ENCODE measurements around the gene GHDC.

The GHDC gene

DNA sequence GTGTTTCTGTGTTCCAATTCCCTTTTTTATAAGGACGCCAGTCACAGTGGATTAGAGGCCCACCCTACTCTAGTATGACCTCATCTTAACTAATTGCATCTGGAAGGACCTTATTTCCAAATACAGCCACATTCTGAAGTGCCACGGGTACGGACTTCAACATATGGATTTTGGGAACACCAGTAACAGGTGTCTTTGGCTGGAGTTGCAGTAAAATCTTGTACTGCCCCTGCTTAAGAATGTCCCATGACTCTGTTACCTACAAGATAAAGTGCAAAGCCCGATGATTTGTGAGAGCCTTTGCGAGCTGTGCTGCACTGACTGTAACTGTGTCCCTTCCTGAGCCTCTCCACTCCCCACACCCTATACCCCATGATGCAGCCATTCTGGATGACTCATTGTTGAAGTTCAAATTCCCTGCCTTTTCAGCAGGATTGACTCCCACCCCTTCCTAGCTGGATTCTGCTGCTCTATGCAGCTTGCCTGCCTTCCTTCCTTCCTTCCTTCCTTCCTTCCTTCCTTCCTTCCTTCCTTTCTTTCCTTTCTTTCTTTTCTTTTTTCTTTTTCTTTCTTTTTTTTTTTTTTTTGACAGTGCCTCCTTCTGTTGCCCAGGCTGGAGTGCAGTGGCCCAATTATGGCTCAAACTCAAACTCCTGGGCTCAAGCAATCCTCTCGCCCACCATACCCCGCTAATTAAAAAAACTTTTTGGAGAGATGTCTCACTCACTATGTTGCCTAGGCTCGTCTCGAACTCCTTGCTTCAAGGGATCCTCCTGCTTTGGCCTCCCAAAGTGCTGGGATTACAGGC, 11.2 kb downstream of the GHDC start:
- DNase-seq: no peak

GRCh38 chr17:42181851-42182207, 12.5 kb downstream of the GHDC start:
- no peak for DNase-seq

DNA sequence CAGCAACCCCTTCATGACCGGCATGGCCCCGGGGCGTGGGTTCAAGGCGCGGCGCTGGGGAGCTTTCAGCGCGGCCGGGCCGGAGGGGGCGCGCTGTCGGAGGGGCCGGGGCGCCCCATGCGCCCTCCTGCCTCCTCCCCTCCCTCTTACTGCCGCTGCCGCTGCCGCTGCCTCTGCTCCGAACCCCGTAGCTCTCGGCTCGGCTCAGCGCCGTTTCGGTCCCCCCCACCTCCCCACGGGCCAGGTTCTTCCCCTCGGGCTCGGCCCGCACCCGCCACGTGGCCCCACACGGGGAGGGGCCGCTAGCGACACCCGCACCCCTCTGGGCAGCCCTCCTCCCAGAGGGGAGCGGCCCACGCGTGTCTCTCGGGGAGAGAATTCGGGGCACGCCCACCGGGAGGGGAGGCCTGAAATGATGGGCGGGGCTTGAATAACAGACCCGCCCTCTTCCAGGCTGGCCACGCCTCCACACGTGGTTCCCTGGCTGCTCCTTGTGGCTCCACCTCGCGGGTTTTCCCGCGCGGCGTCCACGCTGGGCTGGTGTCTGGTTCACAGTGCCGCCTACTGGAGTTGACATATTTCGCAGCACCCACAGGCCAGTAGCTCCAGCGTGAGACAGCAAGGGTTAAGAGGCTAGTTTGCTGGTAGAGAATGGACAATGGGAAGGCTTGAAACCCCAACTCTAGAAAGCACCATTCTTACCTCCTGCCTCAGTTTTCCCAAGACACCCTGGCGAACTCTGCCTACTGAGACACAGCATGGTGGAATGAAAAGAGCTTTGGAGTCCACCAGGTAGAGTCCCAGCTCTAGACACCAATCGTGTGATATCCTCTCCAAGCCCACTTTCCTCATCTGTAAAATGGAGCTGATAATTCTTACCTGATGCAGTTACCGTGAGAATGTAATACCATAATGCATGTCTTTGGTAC, 13.1 kb downstream of the GHDC start, which contains the start of gene KCNH4:
TSS of gene KCNH4 (minus strand) at position 221 of the 929 bp plus-strand sequence. CDS start at position 24, 197 bp downstream.
- peak; percentile 94 for DNase-seq

DNA sequence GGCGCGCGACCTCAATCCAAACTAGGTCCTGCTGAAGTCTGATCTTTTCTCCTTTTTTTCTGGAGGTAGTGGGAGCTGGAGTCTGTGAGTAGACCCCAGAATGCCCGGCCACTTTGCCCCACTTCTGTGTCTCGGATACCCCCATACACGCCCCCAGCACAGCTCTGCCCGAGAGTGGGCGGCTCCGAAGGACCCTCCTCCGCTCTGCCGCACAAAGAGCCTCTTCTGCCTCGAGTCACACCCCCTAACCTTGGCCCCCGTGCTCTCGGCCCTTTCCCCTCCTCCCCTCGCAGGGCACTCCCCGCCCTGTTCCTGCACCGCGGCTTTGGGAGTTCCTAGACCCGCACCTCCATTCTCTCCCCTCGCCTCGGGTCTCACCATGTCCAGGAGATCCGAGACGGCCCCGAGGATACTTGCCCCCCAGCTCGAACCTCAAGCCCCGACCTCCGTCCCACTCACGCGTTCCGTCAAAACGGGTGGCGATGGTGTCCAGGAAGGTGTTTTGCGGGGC, 13.8 kb downstream of the GHDC start:
- DNase-seq: no peak

DNA sequence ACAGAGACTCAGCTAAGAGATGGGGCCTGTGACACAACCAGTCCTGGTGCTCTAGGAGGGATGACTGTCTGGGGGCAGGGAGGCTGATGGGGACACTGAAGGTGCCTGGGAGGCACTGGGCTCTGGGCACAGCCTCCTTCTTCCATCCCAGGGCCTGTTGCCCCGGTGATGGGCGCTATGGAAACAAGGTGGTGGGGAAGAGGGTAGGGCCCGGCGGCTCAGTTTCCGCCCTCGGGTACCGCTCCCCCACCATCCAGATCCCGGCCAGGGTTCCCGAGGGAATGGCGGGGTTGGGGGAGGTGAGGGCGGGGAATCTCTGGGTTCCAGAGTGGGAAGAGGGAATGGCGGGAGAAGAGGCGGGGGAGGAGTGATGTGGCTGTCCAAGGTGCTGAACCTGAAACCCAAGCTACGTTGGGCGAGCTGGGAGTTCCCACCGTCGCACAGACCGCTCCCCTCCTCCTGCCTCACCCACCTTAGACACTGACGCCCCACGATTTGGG, 14.3 kb downstream of the GHDC start:
- peak; percentile 35 for DNase-seq

GRCh38 chr17:42179335-42179734, 15.0 kb downstream of the GHDC start:
- DNase-seq: no peak

DNA sequence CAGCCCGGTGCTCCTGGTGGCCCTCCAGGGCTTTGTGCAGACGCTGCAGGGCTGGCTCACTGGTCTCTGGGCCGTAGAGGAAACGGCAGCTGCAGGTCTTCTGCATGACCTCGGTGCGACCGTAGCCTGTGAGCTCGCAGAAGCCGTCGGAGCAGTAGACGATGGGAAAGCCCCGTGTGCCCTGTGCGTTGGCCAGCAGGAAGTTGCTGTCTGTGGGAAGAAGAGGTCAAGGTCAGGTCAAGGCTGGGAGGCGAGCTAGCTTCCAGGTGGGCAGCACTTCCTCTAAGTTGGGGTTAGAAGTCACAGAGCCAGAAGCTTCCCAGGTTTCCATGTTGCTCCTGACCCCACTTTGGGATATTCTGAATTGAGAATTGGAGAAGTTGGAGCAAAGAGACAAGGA, 15.5 kb downstream of the GHDC start:
- peak; percentile 44 for DNase-seq

DNA sequence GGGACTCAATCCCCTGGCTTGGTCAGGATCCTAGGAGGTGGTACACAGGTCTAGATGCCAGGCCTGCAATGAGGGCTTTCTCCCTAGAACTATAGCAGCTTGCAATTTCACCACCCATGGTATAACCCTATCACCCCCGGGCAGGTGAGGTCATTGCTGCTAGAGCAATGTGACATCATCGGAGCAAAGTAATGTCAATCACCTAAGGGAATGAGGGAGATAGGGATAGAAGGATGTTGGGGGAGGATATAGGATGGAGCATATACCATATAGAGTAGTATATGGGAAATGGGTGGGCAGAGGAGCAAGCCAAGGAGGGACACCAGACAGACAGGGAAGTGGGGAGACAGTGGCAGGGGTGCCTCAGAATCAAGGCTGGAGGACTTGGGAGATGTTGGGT, 16.6 kb downstream of the GHDC start:
- no peak for DNase-seq

- no peak for DNase-seq
Measured at GRCh38 chr17:42174126-42174783, 20.0 kb downstream of the GHDC start.

GRCh38 chr17:42171831-42172230, 22.5 kb downstream of the GHDC start:
- DNase-seq: no peak

- no peak for DNase-seq
Measured at GRCh38 chr17:42169351-42169750, 24.9 kb downstream of the GHDC start.

DNA sequence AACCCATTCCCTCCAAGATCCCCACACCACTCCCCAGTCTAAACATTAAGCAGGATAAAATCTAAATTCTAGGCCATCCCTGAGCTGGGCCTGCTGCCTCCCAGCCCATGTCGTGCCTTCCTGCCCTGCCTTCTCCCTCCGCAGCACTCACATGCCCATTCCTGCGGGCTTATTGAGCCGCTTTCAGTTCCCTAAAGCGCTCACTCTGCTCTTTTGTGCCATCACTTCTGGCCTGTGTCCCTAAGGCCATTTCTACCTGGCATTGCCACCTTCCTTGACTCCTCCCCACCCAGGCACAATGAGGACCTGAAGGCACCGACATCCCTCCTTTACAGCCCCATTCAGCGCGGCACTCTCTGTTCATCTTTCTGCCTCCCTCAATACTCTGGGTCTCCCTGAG, 26.5 kb downstream of the GHDC start:
- no peak for DNase-seq

DNA sequence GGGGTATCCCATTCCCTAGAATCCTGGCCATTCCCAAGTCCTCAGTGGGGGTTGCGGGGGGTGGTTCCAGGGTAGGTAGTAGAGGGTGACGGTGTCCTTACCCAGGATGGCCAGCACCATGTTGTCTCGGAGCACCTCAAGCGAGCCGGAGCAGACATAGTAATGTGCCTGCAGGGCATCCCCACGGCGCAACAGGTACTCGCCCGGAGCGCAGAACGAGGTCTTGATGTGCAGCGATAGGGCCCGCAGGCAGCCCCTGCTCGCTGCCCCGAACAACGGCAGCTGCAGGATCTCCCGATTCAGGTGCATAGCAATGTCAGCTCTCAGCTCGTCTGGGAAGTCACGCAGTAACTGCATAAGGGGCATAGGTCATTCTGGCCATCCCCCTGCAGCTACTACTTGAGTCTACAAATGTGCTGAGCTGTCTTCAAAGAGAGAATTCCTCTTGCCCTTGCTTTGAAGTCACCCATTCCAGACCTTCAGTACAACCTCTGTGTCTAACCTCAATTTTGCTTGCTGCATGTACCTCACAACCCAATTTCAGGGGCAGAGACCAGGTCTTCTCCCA, 28.0 kb downstream of the GHDC start:
- DNase-seq: no peak

GRCh38 chr17:42165751-42166150, 28.5 kb downstream of the GHDC start:
- no peak for DNase-seq

DNA sequence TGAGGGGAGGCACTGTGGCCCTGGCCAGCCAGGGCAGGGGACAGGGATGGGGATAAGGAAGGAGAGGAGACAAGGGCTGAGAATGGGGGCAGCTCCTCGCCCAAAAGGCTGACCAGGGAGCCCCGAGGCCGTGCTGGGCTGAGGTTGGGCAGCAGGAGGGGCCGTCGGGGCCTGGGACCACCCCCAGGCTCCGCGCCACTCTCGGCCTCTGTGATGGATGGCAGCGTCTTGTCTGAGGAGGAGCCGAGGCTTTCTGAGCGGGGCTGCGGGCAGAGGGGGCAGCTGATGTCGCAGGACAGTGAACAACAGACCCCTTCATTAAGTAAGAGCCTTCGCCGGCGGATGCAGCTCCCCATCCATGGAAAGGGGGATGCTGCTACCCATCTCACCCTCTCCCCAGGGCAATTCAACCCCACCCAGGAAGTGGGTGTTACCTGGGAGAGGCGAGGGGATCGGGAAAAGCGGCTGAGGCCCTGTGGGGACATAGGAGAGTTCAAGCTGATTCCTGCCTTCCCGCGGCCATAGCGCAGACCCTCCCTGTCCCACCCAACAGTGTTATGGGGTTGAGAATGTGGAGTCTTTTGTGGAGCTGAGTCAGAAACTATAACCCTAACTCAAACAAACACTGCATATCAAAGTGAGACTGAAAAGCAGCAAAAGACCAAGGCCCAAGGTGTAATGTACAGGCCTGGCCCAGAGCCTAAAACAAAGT, 30.4 kb downstream of the GHDC start:
- no peak for DNase-seq

GRCh38 chr17:42163113-42163512, 31.2 kb downstream of the GHDC start:
- peak; percentile 32 for DNase-seq

- no peak for DNase-seq
Measured at GRCh38 chr17:42160531-42160910, 33.8 kb downstream of the GHDC start.

DNA sequence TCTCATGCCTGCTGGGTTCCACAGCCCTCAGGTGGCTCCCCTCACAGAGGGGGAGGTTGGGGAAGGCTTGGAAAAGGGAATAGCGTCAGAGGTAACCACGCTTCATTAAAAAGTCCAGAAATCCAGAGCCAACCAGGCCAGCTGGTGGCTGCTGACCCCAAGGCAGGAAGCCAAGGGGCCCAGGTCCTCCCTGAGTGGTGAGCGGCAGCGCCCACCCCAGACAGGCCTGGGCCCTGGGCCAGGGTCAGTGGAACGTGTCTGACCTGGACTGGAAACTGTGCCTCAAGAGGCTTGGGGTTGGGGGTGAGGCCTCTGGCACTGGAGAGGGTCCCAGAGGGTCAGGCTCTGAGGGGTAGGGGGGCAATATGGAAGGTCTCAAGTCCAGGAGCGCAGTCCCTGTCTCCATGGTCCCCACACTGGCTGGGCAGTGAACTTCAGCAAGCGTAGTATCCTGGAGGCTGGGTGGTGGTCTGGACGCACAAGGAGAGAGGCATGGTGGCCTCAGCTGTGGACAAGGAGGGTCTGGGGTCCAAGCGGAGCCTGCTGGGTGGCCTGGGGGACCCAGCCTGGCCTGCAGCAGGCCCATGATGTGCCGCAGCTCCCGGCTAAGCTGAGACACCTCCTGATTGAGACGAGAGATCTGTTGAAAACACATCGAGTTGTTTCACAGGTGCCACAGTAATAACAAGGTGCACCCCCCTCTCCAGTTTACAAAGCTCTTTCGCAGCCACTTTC, 34.3 kb downstream of the GHDC start:
- no peak for DNase-seq

- DNase-seq: no peak
Measured at GRCh38 chr17:42155614-42156045, 38.7 kb downstream of the GHDC start.

GRCh38 chr17:42153919-42154742, 40.2 kb downstream of the GHDC start:
- no peak for DNase-seq
